Stimulated activated CD8-positive, alpha-beta memory T cell treated with anti-CD3 and anti-CD28 coated beads, Interleukin-4, amount 100 ng/mL, for 24 hours (primary cell): ENCODE data around the gene POGZ.

Experiments
- DNase-seq: peaks from one replicate; pipeline ENCODE4 v3.0.0-alpha.2; 2020; ENCODE audit warnings: low read depth

POGZ gene

GRCh38 chr1:151459331-151460046, at the start of gene POGZ:
Gene POGZ, minus strand, starts transcription at chr1:151459494. Its CDS starts 17,290 bp downstream, at chr1:151442204.
- DNase-seq, result peak; percentile 92

- no peak for DNase-seq
These were observed 49.5 kb upstream of the POGZ start for GRCh38 chr1:151508833-151509232.

GRCh38 chr1:151504759-151505158, 45.5 kb upstream of the POGZ start:
- no peak for DNase-seq

- DNase-seq, result no peak
These were observed 45.0 kb upstream of the POGZ start for GRCh38 chr1:151504252-151504651.

GRCh38 chr1:151502859-151503780, 43.8 kb upstream of the POGZ start:
- DNase-seq, result no peak

- no peak for DNase-seq
These were observed 42.9 kb upstream of the POGZ start for GRCh38 chr1:151502035-151502700.

GRCh38 chr1:151501474-151501873, 42.2 kb upstream of the POGZ start:
- DNase-seq, result no peak

GRCh38 chr1:151499930-151500329, 40.6 kb upstream of the POGZ start:
- DNase-seq, result no peak

- no peak for DNase-seq
These were observed 40.1 kb upstream of the POGZ start for GRCh38 chr1:151499365-151499764.

- no peak for DNase-seq
These were observed 36.0 kb upstream of the POGZ start for GRCh38 chr1:151495316-151495715.

GRCh38 chr1:151494741-151495281, 35.5 kb upstream of the POGZ start:
- no peak for DNase-seq

- no peak for DNase-seq
These were observed 33.7 kb upstream of the POGZ start for GRCh38 chr1:151493042-151493441.

- no peak for DNase-seq
These were observed 32.8 kb upstream of the POGZ start for GRCh38 chr1:151492120-151492519.

- no peak for DNase-seq
These were observed 32.3 kb upstream of the POGZ start for GRCh38 chr1:151491641-151492040.

- no peak for DNase-seq
These were observed 27.3 kb upstream of the POGZ start for GRCh38 chr1:151486557-151486956.

- DNase-seq, result no peak
These were observed 26.5 kb upstream of the POGZ start for GRCh38 chr1:151485685-151486255.

GRCh38 chr1:151482017-151482416, 22.7 kb upstream of the POGZ start:
- DNase-seq, result no peak

- no peak for DNase-seq
These were observed 20.2 kb upstream of the POGZ start for GRCh38 chr1:151479462-151479861.

- no peak for DNase-seq
These were observed 19.6 kb upstream of the POGZ start for GRCh38 chr1:151478923-151479322.

- DNase-seq, result no peak
These were observed 19.0 kb upstream of the POGZ start for GRCh38 chr1:151478140-151478812.

GRCh38 chr1:151477066-151477465, 17.8 kb upstream of the POGZ start:
- no peak for DNase-seq
